Lung microvascular endothelial cell (primary cell): ENCODE measurements around the gene OTUD6A. TPM values are rescaled to one million over a fixed set of nuclear protein-coding genes. Genes with fewer than 3 reads are reported as not detected.

Experiments
- DNase-seq, 2 donors: peaks; one replicate each; pipeline versions ENCODE4 v3.0.0 to v3.0.0-alpha.2; 2010; ENCODE audit warnings: low read depth in 2 of 2
- total RNA-seq: library from RNA; depleted of rRNA; stranded (reverse); fragments of >200 nt; gene quantifications from 2 replicates; pipeline ENCODE4 v1.2.1, GENCODE V29; 2014

Gene OTUD6A
- total RNA-seq = not detected in 2 replicates

- DNase-seq = no peak
Observed at GRCh38 chrX:70062076-70062475, at the start of gene OTUD6A. TSS of gene OTUD6A (plus strand) at chrX:70062457. CDS start at chrX:70062525, 68 bp downstream.

GRCh38 chrX:70012756-70013155, 49.5 kb upstream of the OTUD6A start:
- DNase-seq = no peak

GRCh38 chrX:70013466-70014381, 48.5 kb upstream of the OTUD6A start:
- DNase-seq = no peak

- DNase-seq = no peak
Observed at GRCh38 chrX:70016513-70016912, 45.7 kb upstream of the OTUD6A start.

GRCh38 chrX:70022616-70023015, 39.6 kb upstream of the OTUD6A start:
- DNase-seq = no peak

GRCh38 chrX:70025464-70025863, 36.8 kb upstream of the OTUD6A start:
- DNase-seq = peak in 1 of 2 donors; percentile 57

- DNase-seq = peak; percentile 45 to 61
Observed at GRCh38 chrX:70026112-70026850, 36.0 kb upstream of the OTUD6A start.

- peak; percentile 30 to 64 for DNase-seq
Observed at GRCh38 chrX:70026851-70027200, 35.4 kb upstream of the OTUD6A start.

- DNase-seq = no peak
Observed at GRCh38 chrX:70029863-70030262, 32.4 kb upstream of the OTUD6A start.

- peak; percentile 61 to 73 for DNase-seq
Observed at GRCh38 chrX:70030301-70030767, 31.9 kb upstream of the OTUD6A start.

- peak in 1 of 2 donors; percentile 39 for DNase-seq
Observed at GRCh38 chrX:70032792-70033191, 29.5 kb upstream of the OTUD6A start.

GRCh38 chrX:70033348-70034051, 28.8 kb upstream of the OTUD6A start:
- DNase-seq = peak; percentile 52 to 78

GRCh38 chrX:70034646-70035045, 27.6 kb upstream of the OTUD6A start:
- no peak for DNase-seq

- DNase-seq = no peak
Observed at GRCh38 chrX:70038515-70038914, 23.7 kb upstream of the OTUD6A start.

- peak in 1 of 2 donors; percentile 38 for DNase-seq
Observed at GRCh38 chrX:70038951-70039350, 23.3 kb upstream of the OTUD6A start.

- no peak for DNase-seq
Observed at GRCh38 chrX:70039758-70040157, 22.5 kb upstream of the OTUD6A start.

- no peak for DNase-seq
Observed at GRCh38 chrX:70041993-70042392, 20.3 kb upstream of the OTUD6A start.

GRCh38 chrX:70042399-70043371, 19.6 kb upstream of the OTUD6A start:
- peak in 1 of 2 donors; percentile 13 for DNase-seq

- DNase-seq = no peak
Observed at GRCh38 chrX:70043685-70044084, 18.6 kb upstream of the OTUD6A start.

- peak; percentile 31 to 62 for DNase-seq
Observed at GRCh38 chrX:70044541-70045245, 17.6 kb upstream of the OTUD6A start.
